Hepatic stellate cell (primary cell): ENCODE measurements around the gene CLMP.
"Not testable (repeated sequence)": the region's sequence is repeated elsewhere in the genome, so short reads cannot be mapped to it uniquely, and the experiment has no call there.

Experiments
- DNase-seq: peaks from one replicate; pipeline ENCODE4 v3.0.0; 2011; ENCODE audit warnings: low spot score

Gene CLMP

GRCh38 chr11:123132881-123133280 lies 62.2 kb downstream of the CLMP start:
- DNase-seq: no peak

DNA sequence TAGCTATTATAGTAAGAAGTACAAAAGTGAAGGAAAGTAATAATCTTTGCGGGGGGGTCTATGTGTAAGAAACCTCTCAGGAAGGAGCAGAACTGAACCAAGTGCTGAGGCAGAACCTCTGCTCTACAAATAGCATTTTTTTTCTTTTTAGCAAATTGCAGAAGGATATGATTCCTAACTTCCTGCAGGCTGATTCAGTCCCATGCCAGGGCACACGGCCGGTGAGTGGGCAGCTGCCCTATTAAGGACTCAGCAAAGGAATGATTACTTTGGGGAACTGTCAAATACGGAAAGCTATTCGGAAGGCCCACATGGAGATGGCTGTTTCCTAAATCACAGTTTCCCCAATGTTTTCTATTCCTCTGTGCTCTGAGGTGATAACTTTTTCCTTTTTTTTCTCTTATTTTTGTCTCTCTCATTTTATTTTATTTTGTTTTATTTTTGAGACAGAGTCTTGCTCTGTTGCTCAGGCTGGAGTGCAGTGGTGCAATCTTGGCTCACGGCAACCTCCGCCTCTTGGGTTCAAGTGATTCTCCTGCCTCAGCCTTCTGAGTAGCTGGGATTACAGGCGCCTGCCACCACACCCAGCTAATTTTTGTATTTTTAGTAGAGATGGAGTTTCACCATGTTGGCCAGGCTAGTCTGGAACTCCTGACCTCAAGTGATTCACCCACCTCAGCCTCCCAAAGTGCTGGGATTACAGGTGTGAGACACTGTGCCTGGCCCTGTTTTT lies 62.8 kb downstream of the CLMP start:
- not testable (repeated sequence) for DNase-seq

GRCh38 chr11:123129920-123130319 lies 65.1 kb downstream of the CLMP start:
- DNase-seq: peak; percentile 58

GRCh38 chr11:123125169-123125568 lies 69.9 kb downstream of the CLMP start:
- no peak for DNase-seq

DNA sequence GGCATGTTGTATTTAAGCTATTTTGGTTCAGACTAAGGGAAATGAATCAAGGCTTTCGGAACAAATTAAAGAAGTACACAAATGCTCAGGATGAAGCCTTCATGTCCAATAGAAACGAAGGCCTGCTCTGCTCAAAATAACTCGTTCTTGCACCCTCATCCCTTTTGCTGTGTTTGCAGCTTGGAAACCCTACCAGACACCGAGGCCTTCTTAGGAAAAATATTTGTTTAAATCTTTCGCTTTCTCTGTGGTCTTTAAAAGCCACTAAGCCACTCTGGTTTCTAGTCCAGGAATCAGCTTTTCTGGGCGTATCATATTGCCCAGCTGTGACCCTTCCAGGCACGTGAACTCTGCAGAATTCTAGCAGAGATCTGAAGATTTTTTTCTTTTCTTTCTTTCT lies 72.2 kb downstream of the CLMP start:
- DNase-seq: no peak

DNA sequence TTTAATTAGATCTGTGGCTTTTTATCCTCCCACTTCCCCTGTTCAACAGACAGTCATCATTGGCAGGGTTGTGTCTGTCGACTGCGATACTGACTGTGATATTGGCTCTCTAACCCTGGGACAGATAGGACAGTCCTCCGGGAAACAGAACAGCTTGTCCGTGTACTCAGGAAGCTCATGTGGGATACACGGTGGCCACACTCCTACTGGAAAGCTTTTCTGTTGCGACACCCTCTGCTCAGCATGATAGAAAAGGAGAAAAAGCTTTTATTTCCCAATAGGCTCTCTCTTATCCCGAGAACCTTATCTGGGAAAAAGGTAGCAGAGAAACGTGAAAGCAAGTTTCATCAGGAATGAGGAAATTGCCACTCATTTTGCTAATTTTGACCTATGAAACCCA lies 72.7 kb downstream of the CLMP start:
- peak; percentile 47 for DNase-seq

DNA sequence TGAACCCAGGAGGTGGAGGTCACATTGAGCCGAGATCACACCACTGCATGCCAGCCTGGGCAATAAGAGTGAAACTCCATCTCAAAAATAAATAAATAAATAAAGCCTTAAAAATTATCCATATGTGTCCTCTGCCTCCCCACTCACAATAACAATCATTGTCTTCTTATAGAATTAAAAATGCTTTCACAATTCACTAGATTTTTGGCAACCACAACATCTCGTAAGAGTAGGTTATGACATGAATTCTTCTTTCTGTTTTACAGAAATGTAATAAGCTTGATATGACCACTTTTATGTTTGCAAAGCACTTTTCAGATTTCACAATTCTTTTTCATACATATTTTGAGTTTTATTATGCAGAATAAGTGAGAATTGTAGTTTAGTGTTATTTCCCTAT lies 78.6 kb downstream of the CLMP start:
- no peak for DNase-seq

DNA sequence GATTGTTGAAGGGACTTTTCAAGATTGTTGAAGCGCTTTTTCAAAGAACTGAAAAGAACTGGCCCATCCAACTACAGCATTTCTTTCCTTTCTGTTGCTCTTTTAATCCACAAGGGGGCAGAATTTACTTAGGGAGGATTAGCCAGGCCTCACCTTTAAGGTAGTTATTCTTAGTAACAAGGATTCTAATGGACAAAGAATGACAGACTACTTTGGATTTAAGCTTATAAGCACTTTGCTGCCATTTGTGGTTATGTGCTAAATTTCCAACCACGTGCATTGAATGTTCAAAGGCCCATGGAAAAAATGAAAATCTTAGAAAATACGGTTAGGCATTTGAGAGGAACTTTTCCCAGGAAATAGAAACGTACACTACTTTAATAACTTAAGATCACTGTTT lies 83.6 kb downstream of the CLMP start:
- DNase-seq: peak; percentile 52

DNA sequence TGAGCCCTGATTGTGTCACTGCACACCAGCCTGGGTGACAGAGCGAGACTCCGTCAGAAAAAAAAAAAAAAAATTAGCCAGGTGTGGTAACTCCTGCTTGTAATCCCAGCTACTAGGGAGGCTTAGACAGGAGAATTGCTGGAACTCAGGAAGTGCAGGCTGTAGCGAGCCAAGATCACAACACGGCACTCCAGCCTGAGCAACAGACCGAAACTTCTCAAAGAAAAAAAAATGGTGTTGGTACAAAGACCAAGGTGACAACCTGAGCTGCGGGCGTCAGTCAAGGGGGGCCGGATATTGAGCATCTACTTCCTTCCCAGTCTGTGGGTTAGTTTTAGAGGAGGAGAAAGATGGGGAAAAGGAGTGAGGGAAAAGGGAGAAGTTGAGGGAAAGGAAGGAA lies 84.7 kb downstream of the CLMP start:
- no peak for DNase-seq

GRCh38 chr11:123107945-123108495 lies 87.0 kb downstream of the CLMP start:
- DNase-seq: no peak

DNA sequence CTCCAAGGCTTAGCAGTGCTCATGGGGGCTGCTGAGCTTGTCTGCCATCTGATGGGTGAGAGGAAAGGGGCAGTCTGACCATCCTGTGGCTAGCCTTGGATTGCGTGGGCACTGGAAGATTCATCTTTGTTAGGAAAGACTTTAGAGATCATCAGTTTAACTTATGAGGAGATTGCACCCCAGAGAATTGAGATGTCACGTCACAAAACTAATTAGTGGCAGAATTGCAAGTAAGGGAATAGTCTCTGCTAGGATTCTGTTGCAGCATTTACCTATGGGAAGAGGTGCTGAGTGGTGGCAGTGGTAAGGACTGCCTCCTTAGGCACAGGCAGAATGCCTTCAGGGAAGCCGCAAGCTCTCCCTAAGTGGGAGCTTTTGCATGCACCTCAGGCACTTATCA lies 90.4 kb downstream of the CLMP start:
- no peak for DNase-seq

DNA sequence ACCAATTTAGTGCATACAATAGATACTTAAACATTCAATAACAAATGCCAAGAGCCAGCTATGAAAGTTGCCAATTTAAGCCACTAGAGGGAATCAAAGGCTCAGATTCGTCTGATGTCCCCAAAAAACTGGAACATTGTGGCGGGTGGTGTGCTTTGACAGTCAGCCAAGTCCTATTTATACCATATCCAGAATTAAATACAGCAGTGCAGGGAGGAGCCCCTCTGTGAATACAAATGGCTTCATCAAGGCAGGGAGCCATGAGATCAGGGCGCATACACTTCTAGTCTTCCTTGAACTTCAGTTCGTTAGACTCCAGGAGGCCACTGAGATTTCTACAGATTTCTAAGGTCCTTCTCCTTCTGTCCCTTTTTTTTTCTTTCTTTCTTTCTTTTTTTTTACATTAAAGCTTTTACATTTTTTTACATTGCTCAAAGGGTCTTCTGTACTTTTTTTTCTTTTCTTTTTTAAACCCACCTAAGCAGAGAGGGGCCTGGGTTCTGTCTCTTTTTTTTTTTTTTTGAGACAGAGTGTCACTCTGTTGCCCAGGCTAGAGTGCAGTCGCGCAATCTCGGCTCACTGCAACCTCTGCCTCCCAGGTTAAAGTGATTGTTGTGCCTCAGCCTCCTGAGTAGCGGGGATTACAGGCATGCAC lies 91.6 kb downstream of the CLMP start:
- DNase-seq: peak; percentile 68

DNA sequence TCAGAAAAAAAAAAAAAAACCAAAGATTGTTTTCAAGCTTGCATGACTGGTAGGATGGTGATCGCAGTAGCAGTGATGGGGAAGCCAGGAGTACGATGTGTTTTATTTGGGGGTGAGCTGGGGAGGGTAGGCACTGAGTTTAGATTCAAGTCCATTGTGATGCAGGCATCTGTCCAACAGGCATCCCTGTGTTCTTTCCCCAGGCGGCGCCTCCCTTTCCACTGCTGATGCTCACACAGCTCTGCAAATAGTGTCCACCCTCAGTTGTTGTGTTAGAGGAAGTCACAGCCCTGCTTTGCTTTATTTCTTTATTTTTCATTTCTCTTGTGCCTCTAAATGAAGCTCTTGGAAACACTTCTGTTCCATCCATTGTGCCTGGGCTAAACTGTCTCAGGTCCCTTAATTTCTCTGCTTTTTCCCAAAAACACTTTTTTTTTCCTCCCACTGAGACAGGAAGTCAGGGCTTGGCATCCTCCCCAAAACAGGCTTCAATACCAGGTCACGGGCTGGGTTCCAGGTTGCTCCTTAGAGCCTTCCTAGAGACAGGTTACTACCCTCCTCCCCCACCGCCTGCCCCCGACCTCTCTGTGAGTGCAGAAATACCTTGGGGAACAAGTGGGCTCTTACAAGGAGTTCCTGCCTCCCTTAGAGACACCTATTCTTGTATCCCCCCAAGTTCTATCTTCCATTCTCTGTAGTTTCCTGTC lies 94.5 kb downstream of the CLMP start:
- DNase-seq: no peak

- no peak for DNase-seq
These were observed 96.1 kb downstream of the CLMP start for GRCh38 chr11:123098990-123099389.

DNA sequence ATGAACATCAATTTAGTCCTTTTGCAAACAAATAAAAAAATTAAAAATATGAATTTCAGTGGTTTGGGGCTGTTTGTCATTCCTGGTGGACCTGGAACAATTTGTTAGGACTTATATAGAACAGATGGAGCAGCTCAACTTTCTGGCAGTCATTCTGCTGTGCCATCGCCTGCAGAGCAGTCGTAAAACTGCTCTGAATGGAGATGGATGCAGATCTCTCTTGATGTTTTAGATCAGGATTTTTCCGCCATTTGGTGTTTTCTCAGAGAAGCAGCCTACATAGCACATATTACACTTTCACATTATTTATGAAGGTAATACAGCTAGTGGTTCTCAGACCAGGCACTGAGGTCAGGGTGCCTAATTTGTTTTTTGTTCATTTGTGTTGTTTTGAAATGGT lies 101.3 kb downstream of the CLMP start:
- no peak for DNase-seq

DNA sequence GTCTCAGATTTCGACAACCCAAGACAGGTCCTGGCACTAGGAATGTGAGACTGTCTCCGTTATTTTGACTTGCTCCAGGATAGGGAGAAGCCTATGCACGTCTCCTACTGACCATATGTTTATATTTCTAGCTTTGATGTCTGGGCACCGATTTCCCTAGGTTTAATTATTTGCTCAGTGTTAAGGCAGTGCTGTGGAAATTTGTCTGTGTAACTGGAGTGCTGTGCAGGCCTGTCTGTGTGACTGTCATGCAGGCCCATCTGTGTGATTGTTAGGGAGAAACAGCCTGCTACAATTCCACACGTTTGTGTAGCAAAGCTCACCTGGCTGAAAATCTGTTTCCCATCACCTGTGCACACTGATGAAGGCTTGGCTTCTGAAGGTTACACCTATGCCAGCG lies 103.5 kb downstream of the CLMP start:
- no peak for DNase-seq

GRCh38 chr11:123090168-123090567 lies 104.9 kb downstream of the CLMP start:
- not testable (repeated sequence) for DNase-seq

DNA sequence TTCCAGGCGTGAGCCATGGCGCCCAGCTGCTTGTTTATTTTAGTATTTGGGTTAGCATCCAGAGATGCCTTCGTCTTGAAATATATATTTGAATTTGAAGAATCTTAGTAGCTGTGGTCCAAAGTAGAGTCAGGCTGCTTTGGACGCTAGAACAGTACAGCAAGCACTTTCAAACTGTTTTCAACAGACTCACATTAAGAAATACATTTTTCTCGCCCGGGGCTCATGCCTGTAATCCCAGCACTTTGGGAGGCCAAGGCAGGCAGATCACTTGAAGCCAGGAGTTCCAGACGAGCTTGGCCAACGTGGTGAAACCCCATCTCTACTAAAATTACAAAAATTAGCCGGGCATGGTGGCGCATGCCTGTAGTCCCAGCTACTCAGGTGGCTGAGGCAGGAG lies 106.2 kb downstream of the CLMP start:
- DNase-seq: not testable (repeated sequence)

DNA sequence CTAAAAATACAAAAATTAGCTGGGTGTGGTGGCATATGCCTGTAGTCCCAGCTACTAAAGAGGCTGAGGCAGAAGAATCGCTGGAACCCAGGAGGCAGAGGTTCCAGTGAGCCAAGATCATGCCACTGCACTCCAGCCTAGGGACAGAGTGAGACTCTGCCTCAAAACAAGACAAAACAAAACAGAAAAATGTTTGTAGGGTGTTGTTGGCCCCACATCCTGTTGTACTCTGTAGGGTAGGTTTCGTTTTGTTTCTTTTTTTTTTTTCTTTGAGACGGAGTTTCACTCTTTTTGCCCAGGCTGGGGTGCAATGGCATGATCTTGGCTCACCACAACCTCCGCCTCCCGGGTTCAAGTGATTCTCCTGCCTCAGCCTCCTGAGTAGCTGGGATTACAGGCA lies 107.4 kb downstream of the CLMP start:
- DNase-seq: not testable (repeated sequence)

DNA sequence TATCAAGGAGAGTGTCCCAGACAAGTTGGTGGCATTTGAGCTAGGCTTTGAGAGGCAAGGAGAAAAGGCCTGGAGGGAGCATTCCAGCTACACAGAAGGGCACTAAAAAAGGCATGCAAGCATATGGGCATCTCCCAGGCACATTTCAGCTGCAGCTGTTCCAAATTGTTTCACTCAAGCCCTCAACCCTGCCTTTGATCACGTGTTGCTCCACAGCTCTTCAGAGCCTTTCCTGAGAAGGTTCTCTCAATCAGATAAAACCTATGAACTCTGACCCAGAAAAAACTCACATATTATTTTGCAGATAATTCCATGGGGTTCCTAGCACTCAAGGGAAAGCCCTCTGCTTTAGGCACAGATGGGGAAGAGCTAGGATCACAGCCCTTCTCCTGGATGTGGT lies 108.7 kb downstream of the CLMP start:
- no peak for DNase-seq

DNA sequence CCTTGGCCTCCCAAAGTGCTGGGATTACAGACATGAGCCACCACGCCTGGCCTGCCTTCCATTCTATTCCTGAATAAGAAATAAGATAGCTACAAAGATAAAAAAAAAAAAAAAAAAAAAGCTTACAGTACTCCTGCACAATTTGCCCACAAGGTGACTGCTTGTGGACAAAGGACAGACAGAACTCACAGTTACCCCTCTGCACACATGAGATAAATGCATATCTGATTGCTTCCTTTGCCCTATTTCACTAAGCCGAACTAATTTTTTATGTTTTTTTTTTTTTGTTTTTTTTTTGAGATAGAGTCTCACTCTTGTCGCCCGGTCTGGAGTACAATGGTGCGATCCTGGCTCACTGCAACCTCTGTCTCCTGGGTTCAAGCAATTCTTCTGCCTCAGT lies 109.6 kb downstream of the CLMP start:
- no peak for DNase-seq

DNA sequence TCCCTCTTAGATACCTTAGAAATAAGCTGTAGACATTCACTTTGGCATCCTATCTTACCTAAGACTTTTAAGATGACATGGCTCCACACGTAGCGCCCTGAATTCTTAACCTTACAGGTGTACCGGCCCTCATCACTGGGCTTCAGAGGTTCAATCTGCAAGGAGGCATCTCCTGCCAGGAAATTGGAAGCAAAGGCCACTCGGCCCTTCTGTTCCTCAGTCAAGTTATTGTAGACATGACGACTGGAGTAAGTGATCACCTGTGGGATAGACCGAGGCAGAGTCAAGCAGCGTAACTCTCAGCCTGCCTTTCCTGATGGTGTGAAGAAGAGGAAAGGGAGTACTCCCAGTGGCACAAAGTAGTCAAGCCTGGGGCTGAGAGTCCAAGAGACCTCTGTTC lies 110.6 kb downstream of the CLMP start:
- DNase-seq: no peak

- peak; percentile 88 for DNase-seq
These were observed 111.4 kb downstream of the CLMP start for GRCh38 chr11:123083623-123084029.
